CD4-positive, alpha-beta T cell treated with Interferon alpha-2 for 1 hour (primary cell): ENCODE results near the gene SMIM13.
"Not testable (repeated sequence)": the region's sequence is repeated elsewhere in the genome, so short reads cannot be mapped to it uniquely, and the experiment has no call there.

ENCODE experiments used
- DNase-seq, 2 donors: peaks; one replicate each; pipeline ENCODE4 v3.0.0-alpha.2; 2020 to 2022

Gene SMIM13

DNA sequence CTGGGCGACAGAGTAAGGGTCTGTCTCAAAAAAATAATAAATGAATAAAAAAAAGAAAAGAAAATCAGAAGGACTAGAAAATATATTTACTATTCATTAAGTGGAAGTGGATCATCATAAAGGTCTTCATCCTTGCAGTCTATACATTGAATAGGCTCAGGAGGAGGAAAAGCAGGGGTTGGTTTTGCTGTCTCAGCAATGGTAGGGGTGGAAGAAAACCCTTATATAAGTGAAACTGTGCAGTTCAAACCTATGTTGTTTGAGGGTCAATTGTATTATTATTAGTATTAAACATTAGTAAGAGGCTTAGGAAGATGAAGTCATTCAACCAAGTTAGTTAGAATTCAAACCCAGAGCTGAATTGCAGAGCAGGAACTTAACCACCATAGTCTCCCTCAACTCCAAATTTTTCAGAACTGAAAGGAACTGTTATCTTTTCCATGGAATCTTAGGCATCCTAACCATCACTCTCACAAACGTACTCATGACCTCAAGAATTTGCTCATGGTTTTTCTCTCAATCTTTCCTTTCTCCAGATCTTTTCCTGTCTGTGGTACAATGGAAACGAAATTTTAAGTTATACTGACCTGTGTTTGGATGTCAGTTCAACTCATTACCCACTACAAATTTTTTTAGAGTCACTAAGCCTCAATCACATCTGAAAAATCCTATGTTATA lies 7.7 kb upstream of the SMIM13 start:
- DNase-seq: no peak

DNA sequence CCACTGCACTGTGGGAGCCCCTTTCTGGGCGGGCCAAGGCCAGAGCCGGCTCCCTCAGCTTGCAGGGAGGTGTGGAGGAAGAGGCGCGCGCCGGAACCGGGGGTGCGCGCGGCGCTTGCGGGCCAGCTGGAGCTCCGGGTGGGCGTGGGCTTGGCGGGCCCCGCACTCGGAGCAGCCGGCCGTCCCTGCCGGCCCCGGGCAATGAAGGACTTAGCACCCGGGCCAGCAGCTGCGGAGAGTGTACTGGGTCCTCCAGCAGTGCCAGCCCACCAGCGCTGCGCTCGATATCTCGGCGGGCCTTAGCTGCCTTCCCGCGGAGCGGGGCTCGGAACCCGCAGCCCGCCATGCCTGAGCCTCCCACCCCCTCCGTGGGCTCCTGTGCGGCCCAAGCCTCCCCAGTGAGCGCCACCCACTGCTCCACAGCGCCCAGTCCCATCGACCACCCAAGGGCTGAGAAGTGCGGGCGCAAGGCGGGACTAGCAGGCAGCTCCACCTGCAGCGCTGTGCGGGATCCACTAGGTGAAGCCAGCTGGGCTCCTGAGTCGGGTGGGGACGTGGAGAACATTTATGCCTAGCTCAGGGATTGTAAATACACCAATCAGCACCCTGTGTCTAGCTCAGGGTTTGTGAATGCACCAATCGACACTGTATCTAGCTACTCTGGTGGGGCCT lies 6.4 kb upstream of the SMIM13 start:
- DNase-seq: not testable (repeated sequence)

DNA sequence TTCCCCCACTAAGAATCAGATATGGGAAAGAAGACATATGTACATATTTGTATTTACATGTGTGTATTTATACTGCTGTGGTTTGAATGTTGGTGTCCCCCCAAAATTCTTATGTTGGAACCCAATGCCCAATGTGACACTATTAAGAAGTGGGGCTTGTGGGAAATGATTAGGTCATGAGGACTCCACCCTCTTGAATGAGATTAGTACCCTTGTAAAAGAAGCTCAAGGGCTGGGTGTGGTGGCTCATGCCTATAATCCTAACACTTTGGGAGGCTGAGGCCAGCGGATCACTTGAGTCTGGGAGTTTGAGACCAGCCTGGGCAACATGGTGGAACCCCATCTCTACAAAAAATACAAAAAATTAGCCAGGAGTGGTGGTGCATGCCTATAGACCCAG lies 3.9 kb upstream of the SMIM13 start:
- DNase-seq: no peak

DNA sequence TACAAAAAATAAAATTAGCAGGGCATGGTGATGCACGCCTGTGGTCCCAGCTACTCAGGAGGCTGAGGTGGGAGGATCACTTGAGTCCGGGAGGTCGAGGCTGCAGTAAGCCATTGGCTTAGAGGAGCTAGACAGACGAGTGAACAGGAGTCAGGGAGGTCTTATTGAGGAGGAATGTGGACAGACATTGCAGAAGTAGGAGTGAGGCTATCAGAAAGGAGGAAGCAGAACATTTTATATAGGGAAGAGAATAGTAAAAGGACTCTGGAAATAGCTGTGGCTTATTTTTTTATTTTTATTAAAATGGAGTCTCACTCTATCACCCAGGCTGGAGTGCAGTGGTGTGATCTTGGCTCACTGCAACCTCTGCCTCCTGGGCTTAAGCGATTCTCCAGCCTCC lies 2.5 kb upstream of the SMIM13 start:
- DNase-seq: not testable (repeated sequence)

DNA sequence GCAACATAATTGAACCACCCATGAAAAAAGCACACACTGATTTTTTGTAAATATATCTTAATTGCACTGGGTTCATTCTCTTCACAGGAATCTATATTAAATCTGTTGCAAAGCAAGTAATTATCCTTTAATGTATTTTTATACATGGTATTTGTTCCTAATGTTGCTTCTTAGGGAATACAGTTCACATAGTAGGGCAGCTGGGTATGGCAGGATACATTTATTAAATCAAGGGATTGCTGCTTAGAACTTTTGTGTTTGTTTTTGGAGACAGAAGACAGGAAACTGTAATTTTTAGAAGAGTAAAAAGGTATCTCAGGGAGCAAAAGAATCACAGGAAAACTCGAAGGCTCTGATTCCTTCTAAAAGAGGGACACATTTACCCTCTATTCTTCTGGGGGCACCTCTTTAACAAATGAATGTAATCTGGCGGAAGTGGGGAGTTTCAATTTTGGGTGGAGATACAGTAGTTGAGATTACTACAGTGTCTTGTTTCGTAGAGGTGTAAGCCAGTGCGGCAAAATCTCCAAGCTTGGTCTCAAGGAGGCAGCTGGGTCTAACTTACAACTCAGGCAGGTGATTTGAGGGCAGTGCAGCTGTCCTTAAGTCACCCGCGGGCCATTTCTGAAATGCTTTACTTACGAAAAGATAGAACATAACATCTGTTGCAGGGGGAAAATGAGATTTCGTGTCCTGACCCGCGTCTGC lies 812 bp upstream of the SMIM13 start:
- DNase-seq: peak; percentile 26 to 56

DNA sequence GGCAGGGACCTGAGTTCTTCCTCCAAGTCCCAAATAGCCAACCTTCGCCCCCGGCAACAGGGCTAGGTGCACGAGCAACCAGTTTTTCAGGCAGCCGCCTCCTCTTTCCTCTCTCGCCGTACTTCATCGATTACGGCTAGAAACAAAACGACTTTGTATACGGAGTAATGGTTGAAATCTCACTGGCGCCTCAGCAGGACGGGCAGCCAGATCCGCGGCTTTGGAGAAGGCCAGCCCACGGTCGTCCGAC lies 333 bp upstream of the SMIM13 start:
- DNase-seq: no peak

DNA sequence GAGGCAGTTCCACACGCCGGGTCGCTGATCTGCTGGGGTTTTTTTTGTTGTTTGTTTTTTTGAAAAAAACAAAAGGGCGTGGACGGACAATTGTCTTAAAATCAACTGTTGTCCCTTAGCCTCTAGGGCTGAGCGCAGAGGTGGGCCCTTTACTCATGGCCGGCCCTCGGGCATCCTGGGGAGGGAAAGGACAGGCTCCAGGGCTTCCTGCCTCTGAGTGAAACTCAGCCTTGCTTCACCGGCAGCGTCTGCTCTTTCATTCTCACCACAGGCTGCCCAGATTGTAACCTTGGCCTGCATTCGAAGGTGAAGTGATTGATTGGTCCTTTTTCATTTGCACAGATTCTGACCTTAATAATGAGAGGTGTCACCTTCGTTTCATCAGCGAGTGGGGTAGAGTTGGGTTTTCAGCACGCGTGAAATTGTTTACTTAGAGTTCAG lies 797 bp downstream of the SMIM13 start:
- peak; percentile 10 to 55 for DNase-seq

DNA sequence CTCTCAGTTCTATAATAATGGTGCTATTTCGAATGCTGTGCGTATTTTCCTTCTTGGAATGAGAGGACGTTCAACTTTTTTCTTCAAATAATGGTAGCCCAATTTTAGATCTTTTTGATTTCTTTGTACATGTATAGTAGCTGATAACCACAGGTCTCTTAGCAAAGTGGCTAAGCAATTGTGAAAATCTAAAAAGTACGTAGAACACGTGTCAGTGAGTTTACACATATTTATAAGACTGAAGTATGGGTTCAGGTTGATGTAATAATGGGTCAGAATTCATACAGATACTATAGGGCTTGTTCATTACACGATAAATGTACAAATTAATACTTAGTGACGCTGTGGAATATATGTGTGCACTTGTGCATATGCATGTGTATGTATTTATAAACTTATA lies 1.3 kb downstream of the SMIM13 start:
- no peak for DNase-seq

DNA sequence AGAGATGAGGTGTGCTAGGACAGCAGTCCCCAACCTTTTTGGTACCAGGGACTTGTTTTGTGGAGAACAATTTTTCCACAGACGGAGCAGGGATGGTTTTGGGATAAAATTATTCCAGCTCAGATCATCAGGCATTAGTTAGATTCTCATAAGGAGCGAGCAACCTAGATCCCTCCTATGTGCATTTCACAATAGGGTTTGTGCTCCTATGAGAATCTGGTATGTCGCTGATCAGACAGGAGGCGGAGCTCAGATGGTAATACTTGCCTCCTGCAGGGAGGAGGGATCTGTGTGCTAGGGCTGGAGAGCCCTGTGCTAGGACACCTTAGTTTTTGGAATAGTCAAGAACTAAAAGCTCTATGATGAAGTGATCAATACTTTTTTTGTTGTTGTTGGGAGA lies 2.5 kb downstream of the SMIM13 start:
- DNase-seq: peak; percentile 9 to 25

DNA sequence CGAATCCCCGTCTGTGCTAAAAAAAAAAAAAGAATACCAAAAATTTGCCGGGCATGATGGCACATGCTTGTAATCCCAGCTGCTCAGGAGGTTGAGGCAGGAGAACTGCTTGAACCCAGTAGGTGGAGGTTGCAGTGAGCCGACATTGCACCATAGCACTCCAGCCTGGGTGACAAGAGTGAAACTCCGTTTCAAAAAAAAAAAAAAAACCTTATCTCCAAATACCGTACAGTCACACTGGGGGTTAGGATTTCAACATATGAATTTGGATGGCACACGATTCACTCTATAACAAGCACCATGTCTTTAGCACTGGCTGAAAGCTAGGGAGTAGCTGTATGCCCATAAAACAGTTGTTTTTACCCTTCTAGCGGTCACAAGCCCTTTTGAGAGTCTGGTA lies 3.8 kb downstream of the SMIM13 start:
- DNase-seq: no peak

DNA sequence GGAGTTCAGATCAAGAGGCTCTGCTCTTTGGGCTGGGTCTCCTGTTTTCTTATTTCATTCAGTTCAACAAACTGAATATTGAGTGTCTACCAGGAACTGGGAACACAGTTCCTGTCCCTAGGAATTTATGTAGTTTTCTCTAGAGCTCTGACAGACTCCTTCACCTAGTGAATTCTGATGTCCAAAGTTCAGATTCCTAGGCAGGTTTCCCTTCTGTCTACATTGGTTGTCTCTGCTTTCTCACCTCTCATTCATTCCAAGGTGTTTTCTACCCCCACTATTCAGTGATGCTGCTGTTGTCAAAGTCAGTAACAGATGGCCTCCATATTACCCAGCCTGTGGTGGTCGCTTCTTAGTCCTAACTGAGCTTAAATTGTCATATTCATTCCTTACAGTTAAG lies 4.4 kb downstream of the SMIM13 start:
- DNase-seq: no peak

DNA sequence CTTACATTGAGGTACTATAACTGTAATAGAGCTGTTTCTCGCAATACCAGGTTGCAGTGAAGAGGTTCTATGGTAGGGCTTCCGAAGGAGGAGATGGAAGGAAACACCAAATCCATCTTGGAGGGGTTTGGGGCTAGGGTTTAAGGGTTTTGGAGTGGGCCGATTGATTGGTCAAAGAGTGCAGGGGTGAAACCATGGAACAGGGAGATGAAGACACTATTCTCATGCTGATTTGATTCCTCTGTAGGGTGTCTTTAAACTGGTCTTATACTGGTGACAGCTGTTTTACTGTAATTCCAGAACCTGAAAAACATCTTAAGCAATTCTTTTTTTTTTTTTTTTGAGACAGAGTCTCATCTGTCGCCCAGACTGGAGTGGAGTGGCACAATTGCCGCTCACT lies 7.8 kb downstream of the SMIM13 start:
- no peak for DNase-seq

DNA sequence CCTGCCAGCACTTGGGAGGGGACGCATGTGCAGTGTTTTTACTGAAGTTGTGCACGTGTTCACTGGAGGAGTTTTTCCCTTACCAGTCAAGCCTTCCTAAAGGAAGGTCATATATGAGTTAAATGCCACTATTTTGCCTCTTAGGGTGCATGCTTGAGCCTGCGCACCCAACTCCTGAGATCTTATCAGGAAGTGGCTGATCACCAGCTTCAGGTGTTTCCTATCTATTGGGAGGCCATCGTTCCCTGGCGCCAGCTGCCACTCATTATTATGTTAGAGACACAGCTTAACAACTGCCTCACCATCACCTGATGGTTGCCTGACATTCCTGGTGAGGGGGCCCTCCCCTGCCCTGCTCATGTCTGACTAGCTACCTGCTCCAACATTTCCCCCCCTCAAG lies 9.4 kb downstream of the SMIM13 start:
- DNase-seq: no peak

DNA sequence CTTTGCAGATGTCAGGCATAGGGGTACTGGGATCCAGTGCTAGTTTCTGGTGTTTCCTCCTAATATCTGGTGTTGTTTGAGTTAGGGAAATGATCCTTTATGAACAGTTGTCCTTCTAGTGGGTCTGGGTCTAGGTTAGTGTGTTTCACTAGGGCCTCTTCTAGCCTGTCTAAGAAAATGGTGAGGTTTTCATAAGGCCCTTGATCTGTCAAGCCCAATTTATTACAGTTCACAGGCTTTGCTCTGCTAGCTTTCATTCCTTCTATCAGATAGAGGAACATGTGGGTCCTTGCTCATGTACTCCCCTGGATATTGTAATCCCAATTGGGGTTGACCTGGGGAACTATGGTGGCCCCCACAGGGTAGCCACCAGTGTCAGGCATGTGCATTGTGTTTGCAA lies 15.1 kb downstream of the SMIM13 start:
- no peak for DNase-seq

DNA sequence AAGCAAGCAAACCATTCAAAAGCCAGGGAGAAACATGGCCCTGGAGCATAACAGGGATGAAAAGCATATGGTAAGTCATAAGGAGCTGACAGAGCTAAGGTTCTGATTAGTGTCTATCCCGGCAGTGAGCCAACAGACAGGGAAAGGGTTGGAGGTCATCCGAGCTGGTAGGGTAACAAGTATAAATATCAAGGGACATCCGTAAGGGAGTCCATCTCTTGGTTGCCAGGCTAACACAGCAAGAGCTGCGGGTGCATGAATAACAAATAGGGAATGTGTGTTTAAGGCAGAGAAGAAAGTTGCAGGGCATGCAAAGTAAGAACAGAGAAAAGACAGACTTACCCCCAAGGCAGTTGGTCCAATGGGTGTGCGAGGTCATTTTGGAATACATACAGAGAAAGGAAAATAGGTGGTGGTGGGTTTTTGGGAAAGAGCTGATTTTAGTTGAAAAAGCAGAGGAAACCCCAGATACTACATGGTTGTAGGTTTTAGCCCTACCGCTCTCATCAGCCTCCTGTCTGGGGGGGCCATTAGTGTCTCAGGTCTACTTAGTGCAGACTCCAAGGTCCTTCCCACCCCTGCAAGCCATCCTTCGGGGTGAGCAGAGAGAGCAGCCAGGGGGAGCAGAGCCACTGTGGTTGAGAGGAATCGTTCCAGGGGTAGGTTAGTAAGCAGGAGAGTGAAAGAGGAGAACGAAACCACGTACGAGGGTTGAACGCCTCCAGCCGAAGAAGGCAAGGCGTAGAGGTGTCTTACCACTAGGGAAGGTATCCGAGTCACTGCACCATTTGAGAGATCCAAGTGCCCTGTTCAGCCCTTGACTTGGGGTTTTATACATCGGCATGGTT lies 17.5 kb downstream of the SMIM13 start, which contains the start of gene ERVFRD-1:
Gene ERVFRD-1, minus strand, starts transcription at position 805 of the 848 bp plus-strand sequence. CDS start 6,415 bp downstream, outside the sequence.
- DNase-seq: no peak

DNA sequence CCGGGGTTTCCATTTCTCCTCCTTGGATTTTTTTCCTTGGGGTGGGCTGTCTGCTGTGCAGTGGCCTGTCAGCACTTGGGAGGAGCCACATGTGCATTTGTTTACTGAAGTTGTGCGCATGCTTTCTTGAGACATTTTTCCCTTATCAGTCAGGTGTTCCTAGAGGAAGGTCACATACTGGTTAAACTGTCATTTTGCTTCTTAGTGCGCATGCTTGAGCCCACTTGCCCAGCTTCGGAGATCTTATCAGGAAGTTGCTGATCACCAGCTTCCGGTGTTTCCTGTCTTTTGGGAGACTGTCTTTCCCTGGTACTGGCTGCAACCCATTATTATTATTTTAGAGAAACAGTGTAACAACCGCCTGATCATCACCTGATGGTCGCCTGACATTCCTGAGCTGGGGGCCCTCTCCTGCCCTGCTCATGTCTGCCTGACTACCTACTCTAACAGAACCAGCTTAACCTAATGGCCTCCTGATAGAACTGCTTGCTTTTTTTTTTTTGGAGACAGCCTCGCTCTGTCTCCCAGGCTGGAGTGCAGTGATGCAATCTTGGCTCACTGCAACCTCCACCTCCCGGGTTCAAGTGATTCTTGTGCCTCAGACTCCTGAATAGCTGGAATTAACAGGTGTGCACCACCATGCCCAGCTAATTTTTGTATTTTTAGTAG lies 18.3 kb downstream of the SMIM13 start:
- DNase-seq: peak in 1 of 2 donors; percentile 17

DNA sequence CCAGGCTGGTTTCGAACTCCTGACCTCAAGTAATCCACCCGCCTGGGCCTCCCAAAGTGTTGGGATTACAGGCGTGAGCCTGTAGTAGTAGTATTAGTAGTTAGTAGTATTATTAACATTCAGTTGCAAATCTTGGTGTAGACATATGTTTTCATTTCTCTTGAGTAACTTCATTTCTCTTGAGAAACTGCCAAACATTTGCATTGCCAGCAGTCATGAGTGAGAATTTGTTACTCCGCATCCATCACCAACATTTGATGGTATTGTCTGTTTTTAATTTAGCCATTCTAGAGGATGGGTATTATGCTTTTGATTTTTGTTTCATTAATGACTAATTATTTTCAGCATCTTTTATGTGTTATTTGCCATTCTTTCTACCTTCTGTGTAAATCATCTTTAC lies 19.4 kb downstream of the SMIM13 start:
- no peak for DNase-seq

DNA sequence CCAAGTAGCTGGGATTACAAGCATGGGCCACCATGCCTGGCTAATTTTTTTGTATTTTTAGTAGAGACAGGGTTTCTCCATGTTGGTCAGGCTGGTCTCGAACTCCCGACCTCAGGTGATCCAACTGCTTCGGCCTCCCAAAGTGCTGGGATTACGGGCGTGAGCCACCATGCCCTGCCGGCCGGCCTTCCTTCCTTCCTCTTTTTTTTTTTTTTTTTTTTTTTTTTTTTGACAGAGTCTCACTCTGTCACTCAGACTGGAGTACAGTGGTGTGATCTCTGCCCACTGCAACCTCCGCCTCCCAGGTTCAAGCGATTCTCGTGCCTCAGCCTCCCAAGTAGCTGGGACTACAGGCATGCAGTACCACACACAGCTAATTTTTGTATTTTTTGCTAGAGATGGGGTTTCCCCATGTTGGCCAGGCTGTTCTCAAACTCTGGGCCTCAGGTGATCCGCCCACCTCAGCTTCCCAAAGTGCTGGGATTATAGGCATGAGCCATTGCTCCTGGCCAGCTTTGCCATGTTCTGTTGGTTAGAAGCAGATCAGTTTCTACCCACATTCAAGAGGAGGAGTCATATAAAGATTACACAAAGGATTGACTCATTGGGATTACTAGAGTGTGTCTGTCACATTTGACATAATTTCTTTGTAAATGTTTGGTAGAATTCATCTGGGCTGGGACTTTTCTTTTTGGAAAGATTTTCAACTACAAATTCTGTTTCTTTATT lies 22.3 kb downstream of the SMIM13 start:
- not testable (repeated sequence) for DNase-seq

DNA sequence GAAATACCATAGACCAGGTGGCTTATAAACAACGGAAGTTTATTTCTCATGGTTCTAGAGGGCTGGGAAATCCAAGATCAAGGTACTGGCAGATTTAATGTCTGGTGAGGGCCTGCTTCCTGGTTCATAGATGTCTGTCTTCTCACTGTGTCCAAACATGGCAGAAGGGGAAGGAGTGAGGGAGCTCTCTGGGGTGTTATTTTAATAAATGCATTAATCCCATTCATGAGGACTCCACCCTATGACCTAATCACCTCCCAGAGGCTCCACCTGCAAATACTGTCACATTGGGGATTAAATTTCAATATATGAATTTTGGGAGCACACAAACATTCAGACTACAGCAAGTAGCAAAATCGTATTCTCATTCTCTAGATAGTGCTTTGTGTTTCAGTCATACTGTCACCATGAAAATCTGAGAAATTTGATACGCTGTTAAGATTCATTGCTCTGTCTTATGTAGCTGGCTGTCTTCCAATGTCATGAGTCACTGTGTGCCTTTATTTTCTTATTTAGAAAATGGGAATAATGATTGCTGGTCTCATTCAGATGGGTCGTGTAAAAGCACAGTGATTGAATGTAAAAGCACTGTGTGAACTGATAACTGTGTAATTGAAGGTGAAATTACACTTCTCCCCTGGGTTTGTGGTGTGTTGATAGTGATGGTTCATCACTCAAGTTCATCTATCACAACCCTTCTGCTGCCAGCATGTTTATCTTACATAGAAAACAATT lies 26.8 kb downstream of the SMIM13 start:
- no peak for DNase-seq

DNA sequence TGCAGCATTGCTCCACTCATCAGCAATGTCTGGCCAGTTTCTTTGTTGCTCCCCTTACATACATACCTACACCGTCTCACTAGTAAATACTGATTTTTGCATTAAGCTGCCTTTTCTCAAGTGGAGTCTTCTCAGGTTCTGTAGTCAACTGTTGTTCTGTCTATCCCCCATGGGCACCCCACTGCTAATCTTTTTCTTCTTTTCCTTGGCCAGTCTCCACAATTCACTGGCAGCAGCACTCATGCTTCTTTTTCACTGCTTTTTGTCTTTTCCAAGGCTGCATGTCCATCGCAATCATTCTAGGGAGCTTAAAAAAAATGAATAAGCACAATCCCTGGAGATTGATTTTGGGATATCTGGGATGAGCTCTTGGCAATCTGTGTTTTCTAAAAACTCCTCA lies 28.2 kb downstream of the SMIM13 start:
- no peak for DNase-seq

DNA sequence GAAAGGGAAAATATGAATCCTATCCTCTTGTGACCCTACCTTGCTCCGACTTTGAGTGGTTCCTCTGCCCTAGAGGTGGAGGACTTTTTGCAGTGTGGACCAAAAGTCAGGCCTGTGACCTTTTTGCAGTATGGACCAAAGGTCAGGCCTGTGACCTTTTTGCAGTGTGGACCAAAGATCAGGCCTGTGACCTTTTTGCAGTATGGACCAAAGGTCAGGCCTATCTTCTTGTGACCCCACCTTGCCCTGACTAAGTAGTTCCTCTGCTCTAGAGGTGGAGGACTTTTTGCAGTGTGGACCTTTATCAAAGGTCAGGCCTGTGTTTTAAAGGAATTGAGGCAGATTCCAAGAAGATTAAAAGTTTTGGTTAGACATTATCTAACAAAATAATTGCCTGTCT lies 28.7 kb downstream of the SMIM13 start:
- DNase-seq: no peak
